Breast epithelium (tissue), 4 donors: ENCODE data around the gene FICD. TPM values are rescaled to one million over a fixed set of nuclear protein-coding genes. Genes with fewer than 3 reads are reported as not detected.
A peak's percentile ranks its signal among the peaks of the same experiment; 100 is the strongest.
"Not testable (repeated sequence)": the region's sequence is repeated elsewhere in the genome, so short reads cannot be mapped to it uniquely, and the experiment has no call there.

Experiments used
- DNase-seq, 2 donors: peaks; one replicate each; pipeline ENCODE4 v3.0.0-alpha.2; 2019; ENCODE audit warnings: low spot score in 2 of 2
- H3K27ac ChIP-seq, 2 donors: fragments of 200-600 bp; sonication (generic) in 1 of 2; one replicate each; pipeline ENCODE4 v1.5.1; 2016 to 2019; ENCODE audit warnings: mild to moderate bottlenecking in 1 of 2
- H3K27me3 ChIP-seq, 2 donors: fragments of 200-600 bp; sonication (generic) in 1 of 2; one replicate each; pipeline versions ENCODE4 v1.5.1 to v1.6.0; 2017 to 2019; ENCODE audit warnings: control low read depth in 1 of 2, mild to moderate bottlenecking in 1 of 2
- H3K36me3 ChIP-seq: fragments of 200-600 bp; one replicate; pipeline ENCODE4 v1.5.1; 2019
- H3K4me1 ChIP-seq, 2 donors: fragments of 200-600 bp; sonication (generic); one replicate each; pipeline ENCODE4 v1.5.1; 2016 to 2019; ENCODE audit warnings: control low read depth in 1 of 2
- H3K4me3 ChIP-seq, 3 donors: fragments of 200-600 bp; sonication (generic); 1 replicate in 2 of 3; 2 replicates in 1 of 3; pipeline ENCODE4 v1.5.1; 2016 to 2019; ENCODE audit warnings: mild to moderate bottlenecking in 3 of 3, moderate library complexity in 2 of 3
- H3K9me3 ChIP-seq, 2 donors: fragments of 200-600 bp; sonication (generic) in 1 of 2; one replicate each; pipeline ENCODE4 v1.5.1; 2016 to 2019; ENCODE audit warnings: control low read depth in 1 of 2
- CTCF ChIP-seq, 3 donors: fragments of 450-650 bp; IDR thresholded peaks; one replicate each; pipeline ENCODE4 v1.5.1; 2016 to 2017; ENCODE audit warnings: antibody characterized with exemption in 3 of 3, mild to moderate bottlenecking in 3 of 3, moderate library complexity in 3 of 3
- POLR2A ChIP-seq: fragments of 450-650 bp; IDR thresholded peaks from one replicate; pipeline ENCODE4 v1.6.1; 2016; ENCODE audit warnings: antibody characterized with exemption, mild to moderate bottlenecking, moderate library complexity
- POLR2AphosphoS5 ChIP-seq, 3 donors: sonication (generic); formaldehyde crosslinking; IDR thresholded peaks; one replicate each; pipeline ENCODE4 v1.6.1; 2017; ENCODE audit warnings: antibody characterized with exemption in 3 of 3
- intact Hi-C: fragments of 100-400 bp; cut with DNase I; formaldehyde crosslinking; loops from one replicate; pipeline ENCODE4 v1.15.1; 2023; ENCODE audit warnings: low total_unique reads
- total RNA-seq, 3 donors: library from RNA; depleted of rRNA; stranded (reverse); fragments of >200 nt; gene quantifications; one replicate each; pipeline ENCODE4 v1.1.0, GENCODE V29; 2016

Gene FICD
- total RNA-seq, 3 donors from 2014 or later: 7.0 to 8.5 (median 8.0) TPM

GRCh38 chr12:108482717-108483212 lies 32.3 kb upstream of the FICD start:
- intact Hi-C loops: no loop called here
- Histone ChIP-seq H3K4me1 (no peaks in the 10 kb centered on the region), H3K27ac (no peak overlapping the region), H3K4me3 (no peak overlapping the region), H3K9me3 (peaks cover 4 to 9% of the 10 kb centered on the region in 2 donors), H3K36me3 (no peaks in the 10 kb centered on the region), H3K27me3 (no peaks in the 10 kb centered on the region)
- no peak for DNase-seq
- TF ChIP-seq POLR2AphosphoS5 (IDR thresholded peaks at IDR 0.05) (no peak), POLR2A (no peak), CTCF (IDR thresholded peaks at IDR 0.05) (no peak)

- no peaks in the 10 kb centered on the region for H3K27me3 ChIP-seq
- TF ChIP-seq POLR2A: no peak
- H3K4me3 ChIP-seq: no peak overlapping the region
- no peak overlapping the region for H3K27ac ChIP-seq
- H3K9me3 ChIP-seq: peaks cover 4 to 9% of the 10 kb centered on the region in 2 donors
- peak in 1 of 2 donors; percentile 24 for DNase-seq
- H3K4me1 ChIP-seq: no peaks in the 10 kb centered on the region
- intact Hi-C loops: no loop called here
- H3K36me3 ChIP-seq: no peaks in the 10 kb centered on the region
These were observed 31.6 kb upstream of the FICD start for GRCh38 chr12:108483213-108484059.

GRCh38 chr12:108484431-108484830 lies 30.6 kb upstream of the FICD start:
- DNase-seq: no peak
- no peak for TF ChIP-seq POLR2A
- H3K4me1 ChIP-seq: no peaks in the 10 kb centered on the region
- H3K4me3 ChIP-seq: no peak overlapping the region
- no peak overlapping the region for H3K27ac ChIP-seq
- no peaks in the 10 kb centered on the region for H3K27me3 ChIP-seq
- intact Hi-C loops: no loop called here
- no peaks in the 10 kb centered on the region for H3K36me3 ChIP-seq
- H3K9me3 ChIP-seq: peaks cover 4 to 9% of the 10 kb centered on the region in 2 donors

GRCh38 chr12:108484845-108485244 lies 30.2 kb upstream of the FICD start:
- H3K36me3 ChIP-seq: no peaks in the 10 kb centered on the region
- H3K27ac ChIP-seq: no peak overlapping the region
- TF ChIP-seq POLR2AphosphoS5 (IDR thresholded peaks at IDR 0.05) (no peak), CTCF (IDR thresholded peaks at IDR 0.05) (no peak), POLR2A (no peak)
- intact Hi-C loops: loop anchor here (5.0 kb wide), 2 partner anchors 262 to 1188 kb away; no protein-coding TSS in a partner anchor
- H3K27me3 ChIP-seq: no peaks in the 10 kb centered on the region
- H3K4me1 ChIP-seq: no peaks in the 10 kb centered on the region
- no peak overlapping the region for H3K4me3 ChIP-seq
- DNase-seq: no peak
- H3K9me3 ChIP-seq: peaks cover 4 to 9% of the 10 kb centered on the region in 2 donors

- H3K9me3 ChIP-seq, DNase-seq: not testable (repeated sequence)
- intact Hi-C loops: loop anchor here (5.0 kb wide), 2 partner anchors 262 to 1188 kb away; no protein-coding TSS in a partner anchor
These were observed 29.7 kb upstream of the FICD start for GRCh38 chr12:108485371-108485770.

GRCh38 chr12:108487029-108487428 lies 28.0 kb upstream of the FICD start:
- intact Hi-C loops: loop anchor here (5.0 kb wide), 2 partner anchors 260 to 1190 kb away; no protein-coding TSS in a partner anchor
- H3K9me3 ChIP-seq, DNase-seq, H3K4me1 ChIP-seq, H3K36me3 ChIP-seq, H3K4me3 ChIP-seq, H3K27ac ChIP-seq, H3K27me3 ChIP-seq: not testable (repeated sequence)

More at GRCh38 chr12:108485371-108485770, 29.7 kb upstream of the FICD start:
- not testable (repeated sequence) for H3K27me3 ChIP-seq, H3K36me3 ChIP-seq, H3K27ac ChIP-seq, H3K4me1 ChIP-seq, H3K4me3 ChIP-seq

- Histone ChIP-seq H3K9me3 (peaks cover 4 to 9% of the 10 kb centered on the region in 2 donors), H3K4me3 (no peak overlapping the region), H3K36me3 (no peaks in the 10 kb centered on the region), H3K27me3 (no peaks in the 10 kb centered on the region), H3K27ac (no peak overlapping the region), H3K4me1 (no peaks in the 10 kb centered on the region)
- TF ChIP-seq POLR2A: no peak
- DNase-seq: no peak
- intact Hi-C loops: no loop called here
These were observed 23.8 kb upstream of the FICD start for GRCh38 chr12:108491256-108491655.
